Smooth muscle cell (in vitro differentiated cells): ENCODE data around the gene MYO7A. TPM values are rescaled to one million over a fixed set of nuclear protein-coding genes. Genes with fewer than 3 reads are reported as not detected.
"Not testable (repeated sequence)": the region's sequence is repeated elsewhere in the genome, so short reads cannot be mapped to it uniquely, and the experiment has no call there.

Experiments used
- DNase-seq: peaks from one replicate; lab custom pipeline; 2025; ENCODE audit not compliant: unreplicated experiment; lab: John Stamatoyannopoulos, UW
- H2AFZ ChIP-seq: fragments of 200-600 bp; sonication (generic); 2 replicates; pipeline ENCODE4 v1.6.0; 2016; ENCODE audit warnings: antibody characterized with exemption, low read depth, mild to moderate bottlenecking
- H3F3A ChIP-seq: fragments of 200-600 bp; sonication (generic); 2 replicates; pipeline ENCODE4 v1.6.0; 2017; ENCODE audit warnings: antibody characterized with exemption, low read depth
- H3K27ac ChIP-seq: fragments of 200-600 bp; sonication (generic); 2 replicates; pipeline ENCODE4 v1.5.1; 2016; ENCODE audit warnings: low read depth, mild to moderate bottlenecking
- H3K27me3 ChIP-seq: fragments of 200-600 bp; sonication (generic); 2 replicates; pipeline ENCODE4 v1.6.1; 2016; ENCODE audit warnings: low read depth, mild to moderate bottlenecking
- H3K36me3 ChIP-seq: fragments of 200-600 bp; sonication (generic); 2 replicates; pipeline ENCODE4 v1.5.1; 2016; ENCODE audit warnings: low read depth
- H3K4me1 ChIP-seq: fragments of 200-600 bp; sonication (generic); 2 replicates; pipeline ENCODE4 v1.5.1; 2016; ENCODE audit warnings: low read depth
- H3K4me2 ChIP-seq: fragments of 200-600 bp; sonication (generic); 2 replicates; pipeline ENCODE4 v1.6.0; 2016; ENCODE audit warnings: mild to moderate bottlenecking
- H3K4me3 ChIP-seq: fragments of 200-600 bp; sonication (generic); 2 replicates; pipeline ENCODE4 v1.5.1; 2016; ENCODE audit warnings: mild to moderate bottlenecking
- H3K79me2 ChIP-seq: fragments of 200-600 bp; sonication (generic); 2 replicates; pipeline ENCODE4 v1.6.0; 2016; ENCODE audit warnings: low read depth, mild to moderate bottlenecking
- H3K9ac ChIP-seq: fragments of 200-600 bp; sonication (generic); 2 replicates; pipeline ENCODE4 v1.6.0; 2016; ENCODE audit warnings: low read depth
- H3K9me3 ChIP-seq: fragments of 200-600 bp; sonication (generic); replicated peaks from 2 replicates; pipeline ENCODE4 v1.5.1; 2016; ENCODE audit warnings: low read depth
- H4K20me1 ChIP-seq: fragments of 200-600 bp; sonication (generic); 2 replicates; pipeline ENCODE4 v1.6.0; 2016; ENCODE audit warnings: low read depth
- CTCF ChIP-seq: fragments of 200-600 bp; sonication (generic); IDR thresholded peaks from 2 replicates; pipeline ENCODE4 v1.5.1; 2017; ENCODE audit warnings: borderline replicate concordance, mild to moderate bottlenecking, antibody characterized with exemption; ENCODE audit not compliant: insufficient read depth, poor library complexity, severe bottlenecking
- WGBS: methylation state at CpG from one replicate; pipeline ENCODE4 v1.1.7; 2016; ENCODE audit warnings: low lambda C conversion rate; 5-methylcytosine and 5-hydroxymethylcytosine counted together
- polyA plus RNA-seq: library from polyadenylated mRNA; unstranded; fragments of >200 nt; fragmentation: Nextera tagmentation; extraction: Ambion mirVana; gene quantifications from 2 replicates; pipeline ENCODE4 v1.2.1, GENCODE V29; 2016
- total RNA-seq: library from RNA; depleted of rRNA; stranded (reverse); fragments of >200 nt; gene quantifications from 2 replicates; pipeline ENCODE4 v1.2.3, GENCODE V29; 2014

MYO7A gene
- total and polyA plus RNA-seq, 2 experiments from 2014 or later, result 0.08 to 0.18 TPM

- no peak overlapping the region for H2AFZ ChIP-seq
- no peaks in the 10 kb centered on the region for H3F3A ChIP-seq
- no peak overlapping the region for H3K4me3 ChIP-seq
- H3K36me3 ChIP-seq, result no peaks in the 10 kb centered on the region
- no peak for TF ChIP-seq CTCF
- H3K9ac ChIP-seq, result no peak overlapping the region
- no peak overlapping the region for H3K4me2 ChIP-seq
- H3K79me2 ChIP-seq, result no peaks in the 10 kb centered on the region
- H3K27me3 ChIP-seq, result no peaks in the 10 kb centered on the region
- no peak overlapping the region for H3K27ac ChIP-seq
- peaks cover 1% of the 10 kb centered on the region for H4K20me1 ChIP-seq
- DNase-seq, result no peak
- H3K4me1 ChIP-seq, result no peaks in the 10 kb centered on the region
- WGBS, result 90% methylated on average over 8 of the region's 8 CpGs
- no peaks in the 10 kb centered on the region for H3K9me3 ChIP-seq
Observed at GRCh38 chr11:77096591-77097019, 31.4 kb upstream of the MYO7A start.

- H3F3A ChIP-seq, H3K79me2 ChIP-seq, H3K9me3 ChIP-seq, H2AFZ ChIP-seq, H3K27me3 ChIP-seq, H3K4me3 ChIP-seq, H4K20me1 ChIP-seq, H3K9ac ChIP-seq, H3K27ac ChIP-seq, H3K4me1 ChIP-seq, H3K4me2 ChIP-seq, H3K36me3 ChIP-seq, DNase-seq: not testable (repeated sequence)
- 92% methylated on average over 4 of the region's 4 CpGs for WGBS
Observed at GRCh38 chr11:77097180-77097579, 30.9 kb upstream of the MYO7A start.

DNA sequence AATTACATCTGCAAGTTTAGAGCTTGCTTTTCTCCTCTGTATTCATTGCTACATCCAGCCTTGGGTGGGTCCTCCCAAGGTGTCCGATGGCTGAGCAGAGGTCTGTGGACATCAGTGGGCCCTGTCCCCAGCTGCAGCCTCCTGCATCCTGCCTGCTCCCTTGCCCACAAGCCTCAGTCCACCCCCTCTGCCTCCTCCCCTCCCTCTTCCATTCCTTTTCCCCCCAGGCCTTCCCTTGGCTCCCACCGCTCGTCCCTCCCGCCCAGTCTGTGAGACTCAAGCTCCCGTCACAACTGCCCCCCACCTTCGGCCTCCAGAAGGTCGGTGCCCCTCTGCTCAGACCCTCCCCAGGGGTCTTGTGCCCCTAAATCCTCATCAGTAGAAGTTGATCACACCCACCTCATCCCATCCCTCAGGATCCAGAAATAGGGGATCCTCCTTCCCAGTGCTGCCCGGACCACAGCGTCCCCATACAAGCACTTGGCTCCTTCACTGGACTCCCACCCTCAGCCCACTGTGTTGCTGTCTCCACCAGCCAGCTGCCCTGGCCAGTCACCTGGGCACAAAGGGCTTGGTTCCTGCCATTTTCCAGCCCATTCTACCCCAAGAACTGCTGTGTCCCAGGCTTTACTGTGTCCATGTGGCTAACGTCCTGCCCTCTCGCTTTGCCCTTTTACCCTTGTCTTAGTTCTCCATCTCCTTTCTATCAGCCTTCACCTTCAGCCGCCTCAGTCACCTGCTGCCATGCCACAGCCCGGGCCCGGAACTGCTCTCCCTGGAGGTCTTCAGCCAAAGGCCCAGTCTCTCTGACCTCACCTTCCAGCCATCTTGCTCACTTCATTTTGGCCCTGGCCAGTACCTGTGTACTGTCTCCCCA is 27.6 kb upstream of the MYO7A start:
- Histone ChIP-seq H3K9me3 (no peaks in the 10 kb centered on the region), H3K27me3 (no peaks in the 10 kb centered on the region), H3K4me1 (no peaks in the 10 kb centered on the region), H3K79me2 (no peaks in the 10 kb centered on the region), H2AFZ (no peak overlapping the region), H3K9ac (no peak overlapping the region), H3K27ac (no peak overlapping the region), H3K4me2 (no peak overlapping the region), H3K4me3 (no peak overlapping the region), H3K36me3 (no peaks in the 10 kb centered on the region), H4K20me1 (peaks cover 8% of the 10 kb centered on the region), H3F3A (no peaks in the 10 kb centered on the region)
- WGBS, result 96% methylated on average over 11 of the region's 14 CpGs
- no peak for TF ChIP-seq CTCF
- DNase-seq, result no peak

DNA sequence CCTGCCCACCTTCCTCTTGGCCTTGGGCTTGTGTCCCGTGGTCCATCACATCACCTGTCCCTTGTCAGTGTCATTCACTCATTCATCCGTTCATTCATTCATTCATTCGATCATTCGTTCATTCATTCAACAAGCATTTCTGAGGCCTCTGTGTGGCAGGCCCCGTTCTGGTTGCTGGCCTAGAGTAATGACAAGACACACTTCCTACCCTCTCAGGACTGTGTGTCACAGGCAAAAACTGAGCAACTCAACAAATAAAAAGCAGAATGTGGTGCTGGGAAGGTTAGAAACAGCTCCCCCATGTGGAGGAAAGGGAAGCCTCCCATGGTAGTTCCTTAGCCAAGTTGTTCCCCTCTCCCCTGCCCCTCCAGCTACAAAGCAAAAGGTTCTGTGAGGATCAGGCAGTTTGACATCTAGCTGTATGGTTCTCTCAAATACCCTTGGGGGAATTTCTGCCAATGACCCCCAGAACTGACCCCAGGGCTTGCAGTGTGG is 27.0 kb upstream of the MYO7A start:
- Histone ChIP-seq H3K9me3 (no peaks in the 10 kb centered on the region), H3K79me2 (no peaks in the 10 kb centered on the region), H3K4me1 (no peaks in the 10 kb centered on the region), H3K4me2 (no peak overlapping the region), H3K36me3 (no peaks in the 10 kb centered on the region), H3K27me3 (no peaks in the 10 kb centered on the region), H3K27ac (no peak overlapping the region), H3K4me3 (no peak overlapping the region), H3K9ac (no peak overlapping the region), H4K20me1 (peaks cover 8% of the 10 kb centered on the region), H2AFZ (no peak overlapping the region), H3F3A (no peaks in the 10 kb centered on the region)
- WGBS, result 95% methylated on average over 5 of the region's 5 CpGs
- peak; percentile 32 for TF ChIP-seq CTCF
- no peak for DNase-seq
